ENCODE data around the gene VEGFD.
A peak's percentile ranks its signal among the peaks of the same experiment; 100 is the strongest.
"Not testable (repeated sequence)": the region's sequence is repeated elsewhere in the genome, so short reads cannot be mapped to it uniquely, and the experiment has no call there.

Gene VEGFD

GRCh38 chrX:15358533-15358932 is 25.7 kb downstream of the VEGFD start:
- no peak for DNase-seq

DNA sequence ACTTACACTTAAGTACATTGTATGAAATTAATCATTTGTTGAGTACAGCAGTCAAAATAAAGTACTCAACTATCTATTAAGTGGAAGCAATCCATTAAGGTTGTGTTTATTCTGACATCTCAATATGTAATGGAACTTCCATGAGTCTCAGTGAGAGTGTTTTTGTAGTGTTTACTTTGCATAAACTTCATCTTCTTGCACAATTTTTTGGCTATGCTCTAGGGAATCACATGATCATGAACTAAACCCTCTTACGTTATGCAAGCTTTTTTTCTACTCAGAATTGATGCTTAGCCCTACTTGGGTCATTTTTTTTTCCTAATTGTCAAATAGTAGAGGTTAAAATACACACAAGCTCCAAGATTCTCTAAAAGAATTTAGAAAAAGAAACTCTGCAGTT is 27.8 kb downstream of the VEGFD start:
- no peak for DNase-seq

DNA sequence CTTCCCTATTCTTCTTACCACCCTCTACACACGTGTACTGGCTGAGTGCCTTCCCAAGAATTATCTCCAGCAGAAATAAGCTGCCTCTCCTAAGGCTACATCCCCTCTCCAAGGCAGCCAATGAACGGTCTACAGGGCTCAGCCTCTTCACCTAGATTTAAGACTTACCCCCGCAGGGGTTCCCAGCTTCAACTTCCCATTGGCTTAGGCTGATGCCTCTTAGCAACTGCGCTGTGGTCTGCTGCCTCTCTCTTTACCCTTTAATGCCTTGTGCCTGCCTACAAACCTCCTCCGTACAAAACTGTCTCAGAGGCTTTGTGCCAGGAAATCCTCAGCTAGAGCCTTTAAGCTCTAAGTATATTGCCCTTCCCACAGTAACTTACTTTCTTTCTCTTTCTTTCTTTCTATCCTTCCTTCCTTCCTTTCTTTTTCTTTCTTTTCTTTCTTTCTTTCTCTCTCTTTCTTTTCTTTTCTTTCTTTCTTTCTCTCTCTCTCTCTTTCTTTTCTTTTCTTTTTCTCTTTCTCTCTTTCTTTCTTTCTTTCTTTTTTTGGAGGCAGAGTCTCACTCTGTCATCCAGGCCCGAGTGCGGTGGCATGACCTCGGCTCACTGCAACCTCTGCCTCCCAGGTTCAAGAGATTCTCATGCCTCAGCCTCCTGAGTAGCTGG is 33.8 kb downstream of the VEGFD start:
- DNase-seq = no peak

DNA sequence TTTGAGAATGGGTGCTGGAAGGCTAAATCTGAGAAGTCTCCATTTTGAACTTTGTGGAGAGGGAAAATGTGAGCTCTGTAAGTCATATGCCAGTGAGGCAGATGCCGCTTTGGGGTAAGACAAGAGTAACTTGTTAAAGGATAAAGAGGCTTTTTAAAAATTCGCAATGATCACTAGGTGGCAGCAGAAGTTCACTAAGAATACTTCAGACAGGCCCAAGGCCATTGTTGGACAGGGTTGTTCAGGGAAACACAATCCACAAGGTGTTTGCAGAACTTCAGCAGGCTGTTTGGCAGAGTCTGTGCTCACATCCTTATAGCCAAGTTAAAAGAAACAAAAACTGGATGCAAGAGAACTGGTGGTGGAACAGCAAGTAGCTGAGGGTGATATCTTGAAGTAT is 35.2 kb downstream of the VEGFD start:
- peak; percentile 43 for DNase-seq

- DNase-seq = no peak
These were observed 38.2 kb downstream of the VEGFD start for GRCh38 chrX:15345976-15346375.

- no peak for DNase-seq
These were observed 40.1 kb downstream of the VEGFD start for GRCh38 chrX:15344106-15344505.

GRCh38 chrX:15343075-15343476 is 41.1 kb downstream of the VEGFD start:
- DNase-seq = no peak

DNA sequence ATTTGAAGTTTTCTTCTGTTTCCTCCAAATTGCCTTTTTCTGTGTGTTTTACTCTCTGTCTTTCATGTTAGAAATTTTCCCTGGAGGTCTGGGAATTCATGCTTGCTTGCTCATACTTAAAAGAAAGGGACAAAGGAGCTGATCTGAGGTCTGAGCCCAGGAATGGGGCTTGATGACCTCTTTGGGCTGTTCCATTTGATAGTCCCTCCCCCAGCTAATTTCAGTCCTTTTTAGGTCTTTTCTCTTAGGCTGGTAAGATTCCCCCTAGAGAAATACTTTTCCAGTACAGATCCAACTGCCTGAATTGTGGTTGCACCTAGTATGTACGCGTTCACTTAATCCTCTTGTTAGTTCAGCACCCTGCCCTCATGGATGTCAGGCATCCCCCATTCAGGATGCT is 43.3 kb downstream of the VEGFD start:
- no peak for DNase-seq

GRCh38 chrX:15336023-15336413 is 48.2 kb downstream of the VEGFD start:
- no peak for DNase-seq

GRCh38 chrX:15335135-15336022 is 48.8 kb downstream of the VEGFD start, which contains the start of gene PIGA:
Gene PIGA (minus strand): TSS chrX:15335523. CDS start chrX:15331930, 3,593 bp downstream.
- peak; percentile 90 for DNase-seq

GRCh38 chrX:15334561-15334960 is 49.7 kb downstream of the VEGFD start:
- no peak for DNase-seq

DNA sequence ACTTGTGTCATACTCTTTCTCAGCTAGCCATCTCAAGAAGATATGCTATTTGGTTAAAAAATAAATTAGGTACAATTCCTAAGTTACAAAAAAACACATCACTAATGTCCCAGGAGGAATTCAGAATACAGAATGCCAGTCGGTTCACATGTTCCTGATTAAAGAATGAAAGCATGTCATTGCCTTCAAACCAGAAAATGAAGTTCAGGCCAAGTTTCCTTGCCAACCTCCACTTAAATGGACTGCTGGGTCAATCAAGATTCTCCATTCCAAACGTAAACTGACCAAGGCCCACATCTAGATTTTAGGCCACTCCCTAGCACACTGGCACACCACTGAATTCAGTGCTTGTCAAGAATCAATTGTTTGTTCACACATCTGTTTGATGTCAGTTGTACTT is 55.4 kb downstream of the VEGFD start:
- no peak for DNase-seq

GRCh38 chrX:15328131-15328530 is 56.1 kb downstream of the VEGFD start:
- no peak for DNase-seq

GRCh38 chrX:15322472-15322871 is 61.7 kb downstream of the VEGFD start:
- DNase-seq = no peak

- DNase-seq = no peak
These were observed 62.1 kb downstream of the VEGFD start for GRCh38 chrX:15322072-15322471.

- no peak for DNase-seq
These were observed 62.8 kb downstream of the VEGFD start for GRCh38 chrX:15321447-15321846.

DNA sequence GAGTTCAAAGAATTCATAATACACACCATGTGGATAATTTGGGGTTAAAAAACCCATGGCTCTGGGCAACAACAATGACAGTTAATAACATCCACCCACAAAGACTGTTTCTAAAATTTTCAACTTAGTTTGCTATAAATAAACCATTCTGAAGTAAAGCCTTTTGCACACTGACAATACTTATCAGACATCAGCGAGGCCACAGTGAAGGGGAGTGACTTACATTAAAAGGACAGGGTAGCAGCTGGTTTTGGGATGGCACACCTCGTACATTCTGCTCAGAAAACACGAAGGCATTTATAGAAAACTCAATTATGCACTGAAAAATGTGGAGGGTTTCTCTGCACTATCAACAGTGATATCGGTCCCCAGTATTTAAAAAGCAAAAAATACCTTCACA is 63.9 kb downstream of the VEGFD start:
- no peak for DNase-seq

DNA sequence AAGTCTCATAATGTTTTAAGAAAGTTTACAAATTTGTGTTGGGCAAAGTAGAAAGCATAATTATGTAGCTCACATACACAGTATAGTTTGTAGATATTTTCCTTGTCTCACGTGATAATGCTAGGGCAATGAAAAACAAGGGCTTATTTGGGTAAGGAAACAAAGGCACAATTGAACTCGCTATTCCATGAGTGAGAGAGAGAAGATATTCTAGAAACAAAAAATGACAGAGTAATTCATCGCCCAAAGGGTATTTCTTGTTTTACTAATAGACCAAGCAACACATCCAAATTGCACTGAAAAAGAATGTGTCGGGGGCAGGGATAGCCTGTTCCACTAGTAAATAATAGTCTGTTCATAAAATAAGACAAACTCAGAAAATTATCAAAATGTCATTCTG is 65.1 kb downstream of the VEGFD start:
- DNase-seq = no peak

DNA sequence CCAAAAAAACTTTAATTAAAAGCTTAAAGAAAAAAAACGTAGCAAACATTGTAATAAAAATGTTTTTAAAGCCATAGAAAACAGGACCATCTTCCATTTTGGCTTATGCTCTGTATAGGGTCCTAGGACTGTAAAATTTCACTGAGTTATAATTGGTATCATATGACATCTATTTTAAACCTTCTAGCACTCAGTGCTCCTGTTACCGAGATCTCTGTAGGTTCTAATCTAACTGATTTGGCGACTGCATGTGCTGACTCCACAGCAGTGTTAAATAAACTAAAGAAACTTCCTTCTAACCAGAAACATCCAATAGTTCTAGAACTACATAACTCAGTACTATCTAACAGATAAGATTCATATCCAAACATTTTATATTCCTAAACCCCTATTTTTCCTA is 68.7 kb downstream of the VEGFD start, which contains the start of gene ASB11:
TSS of gene ASB11 (minus strand) at position 132 of the 400 bp plus-strand sequence. CDS start at position 97, 35 bp downstream.
- no peak for DNase-seq

DNA sequence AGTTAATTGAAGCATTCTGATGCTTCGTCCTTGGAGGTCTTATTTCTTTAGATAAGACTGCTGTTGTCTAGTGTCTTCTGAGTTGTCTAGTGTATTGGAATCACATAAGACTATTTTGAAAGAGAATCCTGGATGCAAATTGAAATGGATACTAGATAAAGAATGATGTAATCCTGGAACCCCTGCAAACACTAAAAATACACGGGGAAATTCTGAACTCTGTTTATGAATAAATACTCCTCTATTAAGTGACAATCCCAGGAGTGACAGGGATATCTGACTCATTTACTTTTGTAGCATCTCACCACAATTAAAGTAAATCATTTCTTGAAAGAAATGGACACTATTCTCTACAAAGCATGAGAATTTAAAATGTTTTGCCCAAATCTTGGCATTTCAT is 69.7 kb downstream of the VEGFD start:
- DNase-seq = no peak

- no peak for DNase-seq
These were observed 73.1 kb downstream of the VEGFD start for GRCh38 chrX:15311119-15311518.

GRCh38 chrX:15310117-15310516 is 74.1 kb downstream of the VEGFD start:
- DNase-seq = no peak

GRCh38 chrX:15305899-15306298 is 78.3 kb downstream of the VEGFD start:
- not testable (repeated sequence) for DNase-seq

DNA sequence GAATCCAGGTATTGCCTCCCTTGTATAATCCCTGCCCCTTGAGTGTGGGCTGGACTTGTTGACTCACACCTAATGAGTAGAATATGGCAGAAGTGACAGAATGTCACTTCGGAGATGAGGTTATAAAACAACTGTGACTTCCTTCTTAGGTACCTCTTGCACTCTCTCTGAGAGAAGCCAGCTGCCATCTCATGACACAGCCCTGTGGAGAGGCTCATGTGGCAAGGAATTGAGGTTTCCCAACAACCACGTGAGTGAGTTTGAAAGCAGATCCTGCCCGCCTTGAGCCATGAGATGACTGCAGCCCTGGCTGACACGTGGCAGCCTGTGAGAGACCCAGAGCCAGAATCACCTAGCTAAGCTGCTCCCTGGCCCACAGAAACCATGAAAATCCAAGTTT is 82.3 kb downstream of the VEGFD start:
- DNase-seq = no peak

Data from retina (tissue), 1 donor.